GM18517 (cell line): ENCODE results near the gene RNF180.
A peak's percentile ranks its signal among the peaks of the same experiment; 100 is the strongest.

ENCODE experiments used
- ATAC-seq: cut with Tn5 transposase; IDR thresholded peaks from one replicate; pipeline ENCODE4 v1.9.1; 2021; ENCODE audit warnings: mild to moderate bottlenecking, moderate library complexity; ENCODE audit not compliant: unreplicated experiment

Gene RNF180

GRCh38 chr5:64165500-64166200, at the start of gene RNF180:
Gene RNF180, plus strand, starts transcription at chr5:64165843. Its CDS starts 34,965 bp downstream, at chr5:64200808.
- peak; percentile 57 for ATAC-seq

- no peak for ATAC-seq
Measured at GRCh38 chr5:64125521-64125920, 40.1 kb upstream of the RNF180 start.

- no peak for ATAC-seq
Measured at GRCh38 chr5:64126202-64126741, 39.4 kb upstream of the RNF180 start.

GRCh38 chr5:64140018-64140417, 25.6 kb upstream of the RNF180 start:
- no peak for ATAC-seq

GRCh38 chr5:64144425-64145215, 21.0 kb upstream of the RNF180 start:
- ATAC-seq = no peak

GRCh38 chr5:64145216-64145895, 20.3 kb upstream of the RNF180 start:
- no peak for ATAC-seq

GRCh38 chr5:64147379-64147778, 18.3 kb upstream of the RNF180 start:
- ATAC-seq = no peak

GRCh38 chr5:64147849-64148441, 17.7 kb upstream of the RNF180 start:
- peak; percentile 55 for ATAC-seq

- no peak for ATAC-seq
Measured at GRCh38 chr5:64149268-64149667, 16.4 kb upstream of the RNF180 start.

- no peak for ATAC-seq
Measured at GRCh38 chr5:64149857-64150521, 15.7 kb upstream of the RNF180 start.

- ATAC-seq = no peak
Measured at GRCh38 chr5:64156261-64156660, 9.4 kb upstream of the RNF180 start.

GRCh38 chr5:64158827-64159226, 6.8 kb upstream of the RNF180 start:
- ATAC-seq = no peak

GRCh38 chr5:64160201-64160600, 5.4 kb upstream of the RNF180 start:
- no peak for ATAC-seq

GRCh38 chr5:64161420-64161819, 4.2 kb upstream of the RNF180 start:
- ATAC-seq = peak; percentile 56

GRCh38 chr5:64163135-64163534, 2.5 kb upstream of the RNF180 start:
- ATAC-seq = no peak

GRCh38 chr5:64163746-64164145, 1.9 kb upstream of the RNF180 start:
- ATAC-seq = no peak

GRCh38 chr5:64164166-64164565, 1.5 kb upstream of the RNF180 start:
- ATAC-seq = no peak

- no peak for ATAC-seq
Measured at GRCh38 chr5:64165160-64165499, 513 bp upstream of the RNF180 start.

GRCh38 chr5:64166201-64166959, 737 bp downstream of the RNF180 start:
- ATAC-seq = peak; percentile 3

GRCh38 chr5:64176301-64176700, 10.7 kb downstream of the RNF180 start:
- no peak for ATAC-seq
